Fibroblast of the conjunctiva (primary cell): ENCODE data around the gene SLC43A2.

Source experiments
- DNase-seq: peaks from one replicate; pipeline ENCODE4 v3.0.0-alpha.2; 2010; ENCODE audit warnings: low read depth

The SLC43A2 gene

GRCh38 chr17:1562176-1562643 lies 66.4 kb downstream of the SLC43A2 start:
- DNase-seq, result no peak

- no peak for DNase-seq
These were observed 67.0 kb downstream of the SLC43A2 start for GRCh38 chr17:1561420-1562175.

GRCh38 chr17:1560858-1561355 lies 67.7 kb downstream of the SLC43A2 start:
- no peak for DNase-seq

- DNase-seq, result no peak
These were observed 68.4 kb downstream of the SLC43A2 start for GRCh38 chr17:1560101-1560857.

GRCh38 chr17:1559047-1560043 lies 69.3 kb downstream of the SLC43A2 start:
- DNase-seq, result no peak

- DNase-seq, result no peak
These were observed 70.2 kb downstream of the SLC43A2 start for GRCh38 chr17:1558401-1558800.

GRCh38 chr17:1557355-1558095 lies 71.1 kb downstream of the SLC43A2 start:
- no peak for DNase-seq

- DNase-seq, result no peak
These were observed 72.8 kb downstream of the SLC43A2 start for GRCh38 chr17:1555651-1556471.

- DNase-seq, result no peak
These were observed 73.7 kb downstream of the SLC43A2 start for GRCh38 chr17:1554751-1555540.

GRCh38 chr17:1553354-1554266 lies 75.0 kb downstream of the SLC43A2 start:
- DNase-seq, result no peak

GRCh38 chr17:1552932-1553331 lies 75.7 kb downstream of the SLC43A2 start:
- DNase-seq, result no peak

GRCh38 chr17:1551741-1552140 lies 76.9 kb downstream of the SLC43A2 start:
- no peak for DNase-seq

- no peak for DNase-seq
These were observed 80.6 kb downstream of the SLC43A2 start for GRCh38 chr17:1548032-1548431.

GRCh38 chr17:1546292-1546922 lies 82.2 kb downstream of the SLC43A2 start:
- no peak for DNase-seq

- no peak for DNase-seq
These were observed 83.0 kb downstream of the SLC43A2 start for GRCh38 chr17:1545618-1546017.

GRCh38 chr17:1542316-1542715 lies 86.3 kb downstream of the SLC43A2 start:
- DNase-seq, result no peak

GRCh38 chr17:1541367-1541904 lies 87.2 kb downstream of the SLC43A2 start:
- DNase-seq, result no peak

GRCh38 chr17:1539811-1540210 lies 88.8 kb downstream of the SLC43A2 start:
- no peak for DNase-seq
